H1 (cell line): ENCODE results near the gene XIRP1.

ENCODE experiments used
- ASH2L ChIP-seq: fragments of 200-600, 300-600 bp; sonication (generic); IDR thresholded peaks from one replicate; pipeline ENCODE4 v1.7.1; 2017; ENCODE audit warnings: low read length
- EGR1 ChIP-seq: IDR thresholded peaks from 2 replicates; pipeline ENCODE4 v1.6.1; 2011; ENCODE audit warnings: low read depth, low read length, borderline replicate concordance
- EZH2 ChIP-seq: fragments of 200-600 bp; sonication (generic); IDR thresholded peaks from 2 replicates; pipeline ENCODE4 v1.7.1; 2012; ENCODE audit warnings: low read depth, mild to moderate bottlenecking, moderate library complexity, low read length, inconsistent platforms; ENCODE audit not compliant: severe bottlenecking
- GABPA ChIP-seq: IDR thresholded peaks from 2 replicates; pipeline ENCODE4 v1.6.1; 2011; ENCODE audit warnings: mild to moderate bottlenecking, low read length, moderate library complexity, borderline replicate concordance; ENCODE audit not compliant: insufficient read depth
- GTF2F1 ChIP-seq: IDR thresholded peaks from 2 replicates; pipeline ENCODE4 v1.6.1; 2012; ENCODE audit warnings: low read depth, low read length, improper control_type of control experiment, borderline replicate concordance
- JUN ChIP-seq: IDR thresholded peaks from 2 replicates; pipeline ENCODE4 v1.6.1; 2011; ENCODE audit warnings: low read depth, mild to moderate bottlenecking, improper control_type of control experiment, low read length
- JUND ChIP-seq: IDR thresholded peaks from 2 replicates; pipeline ENCODE4 v1.6.1; 2011; ENCODE audit warnings: mild to moderate bottlenecking, improper control_type of control experiment, low read length
- POLR2A ChIP-seq, 2 experiments: IDR thresholded peaks; 1 replicate in 1 of 2; 2 replicates in 1 of 2; pipeline ENCODE4 v1.6.1; 2011; ENCODE audit warnings: low read depth in 2 of 2, low read length in 2 of 2, mild to moderate bottlenecking in 2 of 2; ENCODE audit errors: control extremely low read depth in 1 of 2
- POLR2AphosphoS5 ChIP-seq: IDR thresholded peaks from 2 replicates; pipeline ENCODE4 v1.6.1; 2011; ENCODE audit warnings: low read depth, low read length
- SP2 ChIP-seq: IDR thresholded peaks from 2 replicates; pipeline ENCODE4 v1.6.1; 2012; ENCODE audit warnings: mild to moderate bottlenecking, low read length, inconsistent platforms
- TAF1 ChIP-seq: IDR thresholded peaks from 2 replicates; pipeline ENCODE4 v1.6.1; 2011; ENCODE audit warnings: mild to moderate bottlenecking, low read depth, low read length
- TF ChIP-seq, protein P1 (sequence below), 3 experiments: IDR thresholded peaks; 1 replicate in 2 of 3; 2 replicates in 1 of 3; pipeline versions ENCODE4 v1.5.1 to v1.6.1; 2011; ENCODE audit warnings: low read length in 3 of 3, mild to moderate bottlenecking in 3 of 3, inconsistent platforms in 2 of 3, low read depth in 1 of 3, moderate library complexity in 1 of 3; ENCODE audit not compliant: insufficient read depth in 1 of 3; ENCODE audit errors: control extremely low read depth in 1 of 3
- TF ChIP-seq, protein P2 (sequence below): fragments of 300-600 bp; sonication (generic); IDR thresholded peaks from 2 replicates; pipeline ENCODE4 v1.7.1; 2012; ENCODE audit warnings: low read length, moderate library complexity, mild to moderate bottlenecking, inconsistent platforms; ENCODE audit not compliant: insufficient replicate concordance

DNA sequence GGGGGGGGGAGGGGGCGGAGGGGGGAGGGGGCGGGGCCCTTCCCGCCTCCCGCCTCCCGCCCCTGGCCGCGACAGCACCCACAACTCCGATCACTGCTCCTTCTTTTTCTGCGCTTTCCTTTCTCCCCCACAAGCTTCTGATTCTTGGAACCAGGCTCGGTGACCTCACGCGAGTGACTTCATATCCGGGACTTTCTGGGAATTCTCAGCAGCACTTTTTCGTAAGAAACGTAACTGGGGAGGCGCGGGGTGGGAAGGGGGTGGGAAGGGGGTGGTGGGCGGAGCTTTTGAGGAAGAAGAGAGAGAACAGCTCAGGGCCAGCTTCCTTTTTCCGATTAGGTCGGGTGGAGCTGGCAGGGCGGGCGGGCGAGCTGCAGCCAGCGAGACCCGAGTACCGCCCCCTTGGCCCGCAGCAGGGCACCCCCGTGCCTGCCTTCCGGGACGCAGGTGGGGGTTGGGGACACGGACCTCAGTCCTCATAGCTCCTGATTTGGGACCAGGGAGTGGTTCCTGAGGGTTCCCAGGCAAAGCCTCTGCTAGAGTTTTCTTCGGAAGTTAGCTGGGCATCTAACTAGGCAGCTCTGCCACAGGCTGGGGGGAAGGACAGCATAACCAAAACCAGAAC is 14.6 kb downstream of the XIRP1 start:
- TF ChIP-seq, protein P1, sequence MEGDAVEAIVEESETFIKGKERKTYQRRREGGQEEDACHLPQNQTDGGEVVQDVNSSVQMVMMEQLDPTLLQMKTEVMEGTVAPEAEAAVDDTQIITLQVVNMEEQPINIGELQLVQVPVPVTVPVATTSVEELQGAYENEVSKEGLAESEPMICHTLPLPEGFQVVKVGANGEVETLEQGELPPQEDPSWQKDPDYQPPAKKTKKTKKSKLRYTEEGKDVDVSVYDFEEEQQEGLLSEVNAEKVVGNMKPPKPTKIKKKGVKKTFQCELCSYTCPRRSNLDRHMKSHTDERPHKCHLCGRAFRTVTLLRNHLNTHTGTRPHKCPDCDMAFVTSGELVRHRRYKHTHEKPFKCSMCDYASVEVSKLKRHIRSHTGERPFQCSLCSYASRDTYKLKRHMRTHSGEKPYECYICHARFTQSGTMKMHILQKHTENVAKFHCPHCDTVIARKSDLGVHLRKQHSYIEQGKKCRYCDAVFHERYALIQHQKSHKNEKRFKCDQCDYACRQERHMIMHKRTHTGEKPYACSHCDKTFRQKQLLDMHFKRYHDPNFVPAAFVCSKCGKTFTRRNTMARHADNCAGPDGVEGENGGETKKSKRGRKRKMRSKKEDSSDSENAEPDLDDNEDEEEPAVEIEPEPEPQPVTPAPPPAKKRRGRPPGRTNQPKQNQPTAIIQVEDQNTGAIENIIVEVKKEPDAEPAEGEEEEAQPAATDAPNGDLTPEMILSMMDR (IDR thresholded peaks at IDR 0.05; ENCODE audit: control extremely low read depth in 1 of 3, insufficient read depth in 1 of 3, low read depth in 1 of 3, low read length in 3 of 3): no peak
- TF ChIP-seq JUN: no peak
- TF ChIP-seq POLR2A (IDR thresholded peaks at IDR 0.05; ENCODE audit: control extremely low read depth in 1 of 2, low read depth in 2 of 2, low read length in 2 of 2): peak in 1 of 2 experiments; percentile 58; a peak in 2 of 3 replicates
- TF ChIP-seq, protein P2, sequence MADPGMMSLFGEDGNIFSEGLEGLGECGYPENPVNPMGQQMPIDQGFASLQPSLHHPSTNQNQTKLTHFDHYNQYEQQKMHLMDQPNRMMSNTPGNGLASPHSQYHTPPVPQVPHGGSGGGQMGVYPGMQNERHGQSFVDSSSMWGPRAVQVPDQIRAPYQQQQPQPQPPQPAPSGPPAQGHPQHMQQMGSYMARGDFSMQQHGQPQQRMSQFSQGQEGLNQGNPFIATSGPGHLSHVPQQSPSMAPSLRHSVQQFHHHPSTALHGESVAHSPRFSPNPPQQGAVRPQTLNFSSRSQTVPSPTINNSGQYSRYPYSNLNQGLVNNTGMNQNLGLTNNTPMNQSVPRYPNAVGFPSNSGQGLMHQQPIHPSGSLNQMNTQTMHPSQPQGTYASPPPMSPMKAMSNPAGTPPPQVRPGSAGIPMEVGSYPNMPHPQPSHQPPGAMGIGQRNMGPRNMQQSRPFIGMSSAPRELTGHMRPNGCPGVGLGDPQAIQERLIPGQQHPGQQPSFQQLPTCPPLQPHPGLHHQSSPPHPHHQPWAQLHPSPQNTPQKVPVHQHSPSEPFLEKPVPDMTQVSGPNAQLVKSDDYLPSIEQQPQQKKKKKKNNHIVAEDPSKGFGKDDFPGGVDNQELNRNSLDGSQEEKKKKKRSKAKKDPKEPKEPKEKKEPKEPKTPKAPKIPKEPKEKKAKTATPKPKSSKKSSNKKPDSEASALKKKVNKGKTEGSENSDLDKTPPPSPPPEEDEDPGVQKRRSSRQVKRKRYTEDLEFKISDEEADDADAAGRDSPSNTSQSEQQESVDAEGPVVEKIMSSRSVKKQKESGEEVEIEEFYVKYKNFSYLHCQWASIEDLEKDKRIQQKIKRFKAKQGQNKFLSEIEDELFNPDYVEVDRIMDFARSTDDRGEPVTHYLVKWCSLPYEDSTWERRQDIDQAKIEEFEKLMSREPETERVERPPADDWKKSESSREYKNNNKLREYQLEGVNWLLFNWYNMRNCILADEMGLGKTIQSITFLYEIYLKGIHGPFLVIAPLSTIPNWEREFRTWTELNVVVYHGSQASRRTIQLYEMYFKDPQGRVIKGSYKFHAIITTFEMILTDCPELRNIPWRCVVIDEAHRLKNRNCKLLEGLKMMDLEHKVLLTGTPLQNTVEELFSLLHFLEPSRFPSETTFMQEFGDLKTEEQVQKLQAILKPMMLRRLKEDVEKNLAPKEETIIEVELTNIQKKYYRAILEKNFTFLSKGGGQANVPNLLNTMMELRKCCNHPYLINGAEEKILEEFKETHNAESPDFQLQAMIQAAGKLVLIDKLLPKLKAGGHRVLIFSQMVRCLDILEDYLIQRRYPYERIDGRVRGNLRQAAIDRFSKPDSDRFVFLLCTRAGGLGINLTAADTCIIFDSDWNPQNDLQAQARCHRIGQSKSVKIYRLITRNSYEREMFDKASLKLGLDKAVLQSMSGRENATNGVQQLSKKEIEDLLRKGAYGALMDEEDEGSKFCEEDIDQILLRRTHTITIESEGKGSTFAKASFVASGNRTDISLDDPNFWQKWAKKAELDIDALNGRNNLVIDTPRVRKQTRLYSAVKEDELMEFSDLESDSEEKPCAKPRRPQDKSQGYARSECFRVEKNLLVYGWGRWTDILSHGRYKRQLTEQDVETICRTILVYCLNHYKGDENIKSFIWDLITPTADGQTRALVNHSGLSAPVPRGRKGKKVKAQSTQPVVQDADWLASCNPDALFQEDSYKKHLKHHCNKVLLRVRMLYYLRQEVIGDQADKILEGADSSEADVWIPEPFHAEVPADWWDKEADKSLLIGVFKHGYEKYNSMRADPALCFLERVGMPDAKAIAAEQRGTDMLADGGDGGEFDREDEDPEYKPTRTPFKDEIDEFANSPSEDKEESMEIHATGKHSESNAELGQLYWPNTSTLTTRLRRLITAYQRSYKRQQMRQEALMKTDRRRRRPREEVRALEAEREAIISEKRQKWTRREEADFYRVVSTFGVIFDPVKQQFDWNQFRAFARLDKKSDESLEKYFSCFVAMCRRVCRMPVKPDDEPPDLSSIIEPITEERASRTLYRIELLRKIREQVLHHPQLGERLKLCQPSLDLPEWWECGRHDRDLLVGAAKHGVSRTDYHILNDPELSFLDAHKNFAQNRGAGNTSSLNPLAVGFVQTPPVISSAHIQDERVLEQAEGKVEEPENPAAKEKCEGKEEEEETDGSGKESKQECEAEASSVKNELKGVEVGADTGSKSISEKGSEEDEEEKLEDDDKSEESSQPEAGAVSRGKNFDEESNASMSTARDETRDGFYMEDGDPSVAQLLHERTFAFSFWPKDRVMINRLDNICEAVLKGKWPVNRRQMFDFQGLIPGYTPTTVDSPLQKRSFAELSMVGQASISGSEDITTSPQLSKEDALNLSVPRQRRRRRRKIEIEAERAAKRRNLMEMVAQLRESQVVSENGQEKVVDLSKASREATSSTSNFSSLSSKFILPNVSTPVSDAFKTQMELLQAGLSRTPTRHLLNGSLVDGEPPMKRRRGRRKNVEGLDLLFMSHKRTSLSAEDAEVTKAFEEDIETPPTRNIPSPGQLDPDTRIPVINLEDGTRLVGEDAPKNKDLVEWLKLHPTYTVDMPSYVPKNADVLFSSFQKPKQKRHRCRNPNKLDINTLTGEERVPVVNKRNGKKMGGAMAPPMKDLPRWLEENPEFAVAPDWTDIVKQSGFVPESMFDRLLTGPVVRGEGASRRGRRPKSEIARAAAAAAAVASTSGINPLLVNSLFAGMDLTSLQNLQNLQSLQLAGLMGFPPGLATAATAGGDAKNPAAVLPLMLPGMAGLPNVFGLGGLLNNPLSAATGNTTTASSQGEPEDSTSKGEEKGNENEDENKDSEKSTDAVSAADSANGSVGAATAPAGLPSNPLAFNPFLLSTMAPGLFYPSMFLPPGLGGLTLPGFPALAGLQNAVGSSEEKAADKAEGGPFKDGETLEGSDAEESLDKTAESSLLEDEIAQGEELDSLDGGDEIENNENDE: no peak
- TF ChIP-seq SP2: no peak
- TF ChIP-seq GTF2F1: no peak
- no peak for TF ChIP-seq POLR2AphosphoS5
- TF ChIP-seq TAF1: peak; percentile 68
- TF ChIP-seq EGR1: no peak
- TF ChIP-seq EZH2: no peak
- TF ChIP-seq JUND: no peak
- TF ChIP-seq GABPA: no peak
- no peak for TF ChIP-seq ASH2L
